ENCODE measurements around the gene HOXB7.

DNA sequence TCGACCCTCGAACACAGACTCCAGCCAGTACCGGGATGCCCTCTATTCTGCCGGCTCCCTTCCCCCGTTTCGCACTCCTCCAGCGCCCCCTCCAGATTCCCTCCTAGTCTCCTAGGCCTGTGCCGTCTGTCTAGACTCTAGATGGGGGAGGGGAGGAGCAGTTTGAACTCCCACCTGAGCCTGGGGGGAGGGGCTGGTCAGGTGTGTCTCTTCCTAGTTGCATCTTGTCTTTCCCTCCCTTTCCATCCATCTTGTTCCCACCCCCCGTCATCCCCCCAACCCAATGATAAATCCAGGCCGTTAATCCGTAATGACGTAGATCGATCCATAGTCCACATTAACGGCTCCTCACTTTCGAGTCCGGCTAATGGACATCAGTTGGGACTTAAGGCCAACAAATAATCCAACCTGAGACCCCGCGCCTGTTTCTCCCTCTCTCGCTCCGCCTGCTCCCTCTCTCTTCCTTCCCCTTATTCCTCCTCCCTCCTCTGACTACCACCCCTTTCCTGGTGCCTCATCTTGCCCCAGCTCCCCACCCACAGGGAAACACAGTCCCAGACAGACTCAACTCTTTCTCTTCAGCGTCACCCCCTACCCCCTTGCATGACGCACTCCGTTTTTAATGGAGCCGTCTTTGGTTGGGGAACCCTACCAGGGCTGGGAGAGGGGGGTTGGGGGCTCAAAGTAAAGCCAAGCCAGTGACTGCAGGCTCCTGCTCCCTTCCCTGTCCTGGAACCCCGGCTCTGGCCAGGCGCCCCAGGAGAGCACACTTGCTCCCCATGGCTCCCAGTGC is 13.9 kb downstream of the HOXB7 start:
- TF ChIP-seq EZH2 (IDR thresholded peaks at IDR 0.05; ENCODE audit: insufficient read depth, poor library complexity, severe bottlenecking) (no peak), EZH2phosphoT487 (IDR thresholded peaks at IDR 0.05; ENCODE audit: insufficient read depth, low read depth) (no peak)

Data from GM23248 (cell line).